NCI-H146 (cell line): ENCODE measurements around the gene CCL16.
"Not testable (repeated sequence)": the region's sequence is repeated elsewhere in the genome, so short reads cannot be mapped to it uniquely, and the experiment has no call there.

Experiments used
- DNase-seq: peaks from one replicate; lab custom pipeline; 2025; lab: John Stamatoyannopoulos, UW

The CCL16 gene, protein sequence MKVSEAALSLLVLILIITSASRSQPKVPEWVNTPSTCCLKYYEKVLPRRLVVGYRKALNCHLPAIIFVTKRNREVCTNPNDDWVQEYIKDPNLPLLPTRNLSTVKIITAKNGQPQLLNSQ

DNA sequence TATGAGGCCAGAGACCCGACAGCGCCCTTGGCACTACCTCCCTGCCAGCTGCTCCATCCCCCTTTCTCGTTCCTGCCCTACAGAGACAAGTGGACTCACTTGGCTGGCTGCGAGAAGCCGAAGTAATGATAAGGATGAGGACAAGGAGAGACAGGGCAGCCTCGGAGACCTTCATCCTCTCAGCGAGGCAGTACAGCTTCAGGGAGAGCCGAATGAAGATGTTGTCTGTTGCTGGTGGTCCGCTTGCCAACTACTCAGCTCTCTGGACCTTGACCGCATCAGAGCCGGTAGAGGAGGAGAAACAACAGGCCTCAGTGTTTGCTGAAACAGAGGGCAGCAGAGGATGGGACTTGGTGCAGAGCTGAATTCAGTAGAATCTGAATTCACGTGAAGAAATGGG lies at the start of gene CCL16:
Gene CCL16, minus strand, starts transcription at position 252 of the 400 bp plus-strand sequence. Its CDS starts 77 bp downstream, at position 175.
- no peak for DNase-seq

DNA sequence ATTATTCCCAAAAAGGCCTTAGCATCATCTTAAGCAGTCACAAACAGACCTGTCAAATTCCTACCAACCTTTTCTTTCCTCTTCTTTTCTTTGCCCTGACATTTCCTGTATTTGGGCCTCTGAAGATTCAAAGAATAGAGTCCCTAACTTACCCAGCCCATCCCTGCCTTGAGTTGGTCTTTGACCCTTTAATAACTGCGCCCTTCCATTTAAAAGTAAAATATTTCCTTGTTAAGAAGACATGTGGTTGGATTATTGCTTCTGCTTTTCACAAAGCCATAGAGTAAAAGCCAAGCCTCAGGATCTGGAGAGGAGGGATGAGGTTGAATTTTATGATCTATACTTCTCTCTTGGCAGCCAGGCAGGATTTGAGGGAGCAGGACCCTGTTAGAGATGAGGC lies 49.7 kb upstream of the CCL16 start:
- DNase-seq = no peak

DNA sequence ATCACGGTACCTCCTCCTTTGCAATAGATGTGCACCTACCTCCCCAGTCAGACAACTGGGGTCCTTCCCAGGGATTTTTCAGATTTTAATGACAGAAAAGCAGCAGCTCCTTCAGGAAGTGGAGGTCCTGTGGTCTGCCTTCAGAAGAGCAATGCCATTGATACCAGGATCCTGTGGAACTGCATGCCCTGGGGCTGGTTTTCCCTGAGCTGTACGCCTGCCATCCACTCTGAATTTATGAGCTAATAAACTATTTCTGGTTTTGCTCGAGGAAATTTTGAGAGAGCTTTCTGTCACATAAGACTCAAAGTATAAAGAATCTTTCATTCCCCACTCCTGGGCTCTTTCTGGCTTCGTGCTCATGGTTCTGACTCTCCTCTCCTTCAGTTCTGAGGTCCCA lies 46.5 kb upstream of the CCL16 start:
- DNase-seq = no peak

DNA sequence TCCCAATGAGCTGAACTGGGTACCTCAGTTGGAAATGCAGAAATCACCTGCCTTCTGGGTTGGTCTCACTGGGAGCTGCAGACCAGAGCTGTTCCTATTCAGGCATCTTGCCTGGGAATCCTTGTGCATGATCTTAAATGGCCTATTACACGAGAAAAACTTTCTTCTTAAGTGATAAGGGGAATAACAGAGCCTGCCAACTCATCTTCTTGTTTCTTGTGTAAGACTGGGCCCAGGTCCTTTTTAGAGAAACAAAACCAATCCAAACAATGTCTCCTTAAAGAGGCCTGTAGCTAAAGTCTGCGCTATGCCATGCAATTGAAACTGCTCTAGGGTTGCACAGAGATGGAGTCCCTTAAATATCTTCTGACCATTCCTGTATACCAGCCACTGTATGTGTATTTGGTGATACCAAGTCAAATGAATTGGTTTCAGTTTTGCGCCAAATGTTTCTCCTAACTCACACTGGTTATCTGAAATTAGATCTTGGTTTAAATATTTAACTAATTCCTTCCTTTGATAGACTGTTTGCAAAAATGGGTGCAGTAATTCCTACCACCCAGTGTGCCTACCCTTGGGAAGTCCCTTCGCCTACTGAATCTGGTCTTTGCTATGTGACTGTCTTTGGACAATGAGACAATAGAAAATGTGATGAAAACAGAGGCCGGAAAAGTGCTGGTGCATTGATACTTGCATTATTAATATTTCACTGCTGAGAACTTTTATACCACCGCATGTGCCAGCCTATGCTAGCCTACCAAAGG lies 43.0 kb upstream of the CCL16 start:
- DNase-seq = no peak

DNA sequence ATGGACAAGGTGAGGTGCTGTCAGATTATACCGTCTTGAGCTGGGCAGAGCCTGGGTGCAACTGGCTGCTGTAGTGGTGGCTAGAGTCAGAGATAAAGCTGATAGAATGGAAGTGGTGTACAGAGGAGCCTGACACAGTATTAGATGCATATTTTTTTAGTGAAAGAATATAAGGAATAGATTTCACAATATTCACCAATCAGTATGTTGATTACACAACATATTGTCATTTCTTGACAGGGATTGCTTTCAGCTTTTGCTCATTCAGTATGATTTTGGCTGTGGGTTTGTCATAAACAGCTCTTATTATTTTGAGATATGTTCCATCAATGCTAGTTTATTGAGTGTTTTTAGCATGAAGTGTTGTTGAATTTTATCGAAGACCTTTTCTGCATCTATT lies 38.1 kb upstream of the CCL16 start:
- no peak for DNase-seq

DNA sequence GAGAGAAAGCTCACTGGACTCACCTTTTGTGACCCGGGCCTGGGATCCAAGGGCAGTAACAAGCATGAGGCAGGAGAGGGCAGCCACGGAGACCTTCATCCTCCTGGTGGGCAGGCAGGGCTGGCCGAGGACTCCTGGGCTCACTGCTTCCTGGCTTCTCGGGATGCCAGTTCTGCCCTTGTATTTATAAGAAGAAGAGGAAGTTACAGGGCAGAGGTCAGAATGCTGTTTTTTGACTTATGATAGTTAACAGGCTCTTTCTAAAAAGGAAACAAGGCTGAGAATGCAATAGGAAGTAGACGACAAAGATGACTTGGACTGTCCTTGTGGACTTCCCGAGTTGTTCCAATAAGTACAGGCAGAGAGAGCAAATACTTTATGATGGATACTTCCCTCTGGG lies 36.5 kb upstream of the CCL16 start, which contains the start of gene CCL23:
Gene CCL23, minus strand, starts transcription at position 174 of the 400 bp plus-strand sequence. Its CDS starts 75 bp downstream, at position 99.
- no peak for DNase-seq

DNA sequence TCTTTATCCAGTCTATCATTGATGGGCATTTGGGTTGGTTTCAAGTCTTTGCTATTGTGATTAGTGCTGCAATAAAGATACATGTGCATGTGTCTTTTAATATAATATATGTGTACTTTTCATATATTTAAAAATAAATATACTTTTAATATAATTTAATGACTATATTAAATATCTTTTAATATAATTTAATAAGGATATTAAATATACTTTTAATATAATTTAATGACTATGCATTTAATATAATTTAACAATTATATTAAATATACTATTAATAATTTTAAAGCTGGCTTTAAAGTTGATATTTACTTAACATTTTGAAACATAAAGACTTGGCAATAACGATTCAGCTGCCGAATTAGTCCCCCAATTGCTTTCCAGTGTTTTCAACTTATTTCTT lies 35.3 kb upstream of the CCL16 start:
- DNase-seq = no peak

DNA sequence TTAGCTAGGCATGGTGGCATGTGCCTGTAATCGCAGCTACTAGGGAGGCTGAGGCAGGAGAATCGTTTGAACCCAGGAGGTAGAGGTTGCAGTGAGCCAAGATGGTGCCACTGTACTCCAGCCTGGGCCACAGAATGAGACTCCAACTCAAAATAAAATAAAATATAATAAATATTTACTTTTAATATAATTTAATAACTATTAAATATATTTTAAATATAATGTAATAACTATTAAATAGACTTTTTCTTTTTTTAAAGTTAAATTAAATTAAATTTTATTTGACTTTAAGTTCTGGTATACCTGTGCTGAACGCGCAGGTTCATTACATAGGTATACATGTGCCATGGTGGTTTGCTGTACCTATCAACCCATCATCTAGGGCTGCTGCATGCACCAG lies 34.6 kb upstream of the CCL16 start:
- not testable (repeated sequence) for DNase-seq

DNA sequence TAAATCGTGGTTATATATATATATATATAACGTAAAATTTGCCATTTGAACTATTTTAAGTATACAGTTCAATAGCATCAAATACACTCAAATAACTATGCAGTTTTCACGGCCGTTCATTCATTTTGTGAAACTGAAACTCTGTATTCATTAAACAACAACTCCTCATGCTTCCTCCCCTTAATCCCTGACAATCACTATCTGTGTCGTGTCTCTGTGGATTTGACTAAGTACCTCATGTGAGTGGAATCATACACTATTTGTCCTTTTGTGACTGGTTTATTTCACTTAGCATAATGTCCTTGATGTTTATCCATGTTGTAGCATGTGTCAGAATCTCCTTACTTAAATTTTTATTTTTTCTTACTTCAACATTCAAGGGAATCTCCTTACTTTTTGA lies 33.6 kb upstream of the CCL16 start:
- DNase-seq = no peak

DNA sequence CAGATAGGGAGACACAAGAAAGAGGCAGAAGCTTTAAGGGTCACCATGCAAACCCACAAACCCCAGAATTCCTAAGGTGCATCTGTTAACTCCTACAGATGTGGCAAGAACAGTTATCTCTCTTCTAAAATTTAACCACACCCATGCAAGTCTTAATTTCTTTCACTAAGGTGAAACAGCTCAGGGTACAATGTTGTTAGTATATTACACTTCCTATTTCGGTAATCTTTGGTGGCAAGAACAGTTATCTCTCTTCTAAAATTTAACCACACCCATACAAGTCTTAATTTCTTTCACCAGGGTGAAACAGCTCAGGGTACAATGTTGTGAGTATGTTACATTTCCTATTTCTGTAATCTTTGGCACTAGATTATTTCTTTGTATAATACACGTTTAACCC lies 29.9 kb upstream of the CCL16 start:
- no peak for DNase-seq

DNA sequence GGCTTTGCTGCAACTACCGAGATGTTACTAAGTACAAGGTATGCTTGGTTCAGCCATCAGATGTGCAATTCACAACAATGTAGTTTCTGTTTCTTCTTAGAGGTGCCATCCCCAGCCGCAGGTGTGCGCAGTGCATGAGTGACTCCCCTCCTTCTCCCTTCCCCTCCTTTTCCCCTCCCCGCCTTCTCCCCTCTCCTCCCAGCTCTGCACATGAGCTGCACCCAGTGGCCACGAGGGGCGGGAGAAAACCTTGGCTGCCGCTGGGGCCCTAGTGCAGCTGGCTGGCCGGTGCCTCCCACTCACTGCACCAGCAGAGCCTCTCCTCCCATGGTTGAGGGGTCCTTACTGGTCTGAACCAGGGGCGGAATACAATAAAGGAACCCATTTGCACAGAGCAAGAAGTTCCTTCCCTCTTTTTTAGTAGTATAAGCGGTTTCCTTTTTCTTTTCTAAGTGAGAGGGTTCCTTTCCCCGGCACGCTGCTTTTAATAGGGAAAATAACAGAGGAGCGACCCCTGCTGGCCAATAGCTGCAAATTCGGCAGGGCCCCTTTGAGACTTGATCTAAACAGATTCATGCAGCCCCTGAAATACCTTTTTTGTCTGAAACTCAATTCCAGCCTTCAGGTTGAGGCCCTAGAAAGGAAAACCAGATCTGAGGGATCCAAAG lies 27.8 kb upstream of the CCL16 start:
- DNase-seq = no peak

DNA sequence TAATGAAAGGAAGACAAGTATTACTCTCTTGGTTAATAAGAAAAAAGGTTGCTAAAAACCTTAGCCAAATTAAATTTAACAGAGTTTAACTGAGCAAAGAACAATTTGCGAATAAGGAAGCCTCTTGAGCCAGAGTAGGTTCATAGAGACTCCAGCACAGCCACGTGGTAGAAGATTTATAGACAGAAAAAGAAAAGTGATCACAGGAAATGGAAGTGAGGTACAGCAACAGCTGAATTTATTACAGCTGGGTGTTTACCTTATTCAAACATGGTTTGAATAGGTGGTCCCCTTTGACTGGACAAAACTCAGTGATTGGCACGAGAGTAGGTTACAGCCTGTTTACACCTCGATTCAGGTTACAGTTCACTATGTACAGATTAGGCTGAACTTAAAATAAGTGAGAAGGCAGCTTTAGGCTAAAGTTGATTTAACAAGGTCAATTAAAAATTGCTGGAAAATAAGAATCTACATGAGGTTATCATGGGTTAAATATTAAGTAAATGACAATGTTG lies 23.4 kb upstream of the CCL16 start:
- no peak for DNase-seq

DNA sequence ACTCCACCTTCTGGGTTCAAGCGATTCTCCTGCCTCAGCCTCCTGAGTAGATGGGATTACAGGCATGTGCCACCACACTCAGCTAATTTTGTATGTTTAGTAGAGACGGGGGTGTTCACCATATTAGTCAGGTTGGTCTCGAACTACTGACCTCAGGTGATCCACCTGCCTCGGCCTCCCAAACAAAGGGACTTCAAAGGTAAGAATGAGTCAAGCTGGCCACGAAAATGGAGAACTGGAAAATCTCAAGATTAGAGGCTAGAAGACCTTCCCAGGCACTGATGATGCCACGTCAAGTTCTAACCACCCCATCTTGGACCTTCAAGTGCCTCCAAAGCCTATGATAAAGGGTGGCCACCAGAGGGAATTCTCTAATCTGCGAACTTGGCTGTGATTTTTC lies 21.3 kb upstream of the CCL16 start:
- DNase-seq = no peak

DNA sequence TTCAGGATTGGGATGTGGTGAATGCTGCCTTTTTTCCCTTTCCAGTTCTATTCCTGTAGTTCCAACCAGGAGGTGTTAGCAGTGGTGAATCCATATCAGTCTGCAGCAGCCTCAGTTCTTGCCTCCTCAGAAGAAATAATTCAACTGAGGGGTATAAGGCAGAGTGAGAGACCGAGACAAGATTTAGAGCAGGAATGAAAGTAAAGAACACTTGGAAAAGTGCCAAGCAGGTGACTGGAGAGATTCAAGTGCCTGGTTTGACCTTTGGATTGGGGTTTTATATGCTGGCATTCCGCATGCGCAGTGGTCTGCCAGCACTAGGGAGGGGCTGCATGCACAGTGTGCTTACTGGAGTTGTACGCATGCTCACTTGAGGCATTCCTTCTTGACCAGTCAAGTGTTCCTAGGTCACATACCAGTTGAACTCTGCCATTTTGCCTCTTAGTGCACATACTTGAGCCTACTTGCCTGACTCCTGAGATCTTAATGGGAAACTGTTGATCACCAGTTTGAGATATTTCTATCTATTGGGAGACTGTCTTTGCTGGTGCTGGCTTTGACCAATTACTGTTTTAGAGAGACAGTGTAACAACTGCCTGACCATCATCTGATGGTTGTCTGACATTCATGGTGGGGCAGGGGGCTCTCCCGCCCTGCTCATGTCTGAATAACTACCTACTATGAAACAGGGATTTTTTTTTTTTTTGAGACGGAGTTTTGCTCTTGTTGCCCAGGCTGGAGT lies 20.7 kb upstream of the CCL16 start:
- DNase-seq = peak; percentile 4

DNA sequence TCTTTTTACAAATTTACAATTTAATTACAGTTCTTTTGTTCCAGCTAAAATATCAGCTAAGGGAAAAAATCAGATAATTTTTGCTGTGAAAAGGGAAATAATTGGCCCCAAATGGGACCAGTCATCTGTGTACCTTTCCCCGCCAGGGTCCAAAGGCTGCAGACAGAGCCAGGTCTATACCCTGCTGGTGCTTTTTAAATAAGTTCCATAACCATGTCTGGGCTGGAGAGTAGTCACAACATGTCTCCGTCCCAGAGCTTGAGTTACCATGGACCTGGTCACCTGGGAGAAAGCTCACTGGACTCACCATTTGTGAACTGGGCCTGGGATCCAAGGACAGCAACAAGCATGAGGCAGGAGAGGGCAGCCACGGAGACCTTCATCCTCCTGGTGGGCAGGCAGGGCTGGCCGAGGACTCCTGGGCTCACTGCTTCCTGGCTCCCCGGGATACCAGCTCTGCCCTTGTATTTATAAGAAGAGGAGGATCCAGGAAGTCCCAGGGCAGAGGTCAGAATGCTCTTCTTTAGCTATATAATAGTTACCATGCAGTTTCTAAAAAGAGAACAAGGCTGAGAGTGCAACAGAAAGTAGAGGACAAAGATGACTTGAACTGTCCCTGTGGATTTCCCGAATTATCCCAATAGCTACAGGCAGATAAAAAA lies 19.9 kb upstream of the CCL16 start, which contains the start of gene CCL15:
Gene CCL15, minus strand, starts transcription at position 444 of the 662 bp plus-strand sequence. Its CDS starts 61 bp downstream, at position 383.
- no peak for DNase-seq

DNA sequence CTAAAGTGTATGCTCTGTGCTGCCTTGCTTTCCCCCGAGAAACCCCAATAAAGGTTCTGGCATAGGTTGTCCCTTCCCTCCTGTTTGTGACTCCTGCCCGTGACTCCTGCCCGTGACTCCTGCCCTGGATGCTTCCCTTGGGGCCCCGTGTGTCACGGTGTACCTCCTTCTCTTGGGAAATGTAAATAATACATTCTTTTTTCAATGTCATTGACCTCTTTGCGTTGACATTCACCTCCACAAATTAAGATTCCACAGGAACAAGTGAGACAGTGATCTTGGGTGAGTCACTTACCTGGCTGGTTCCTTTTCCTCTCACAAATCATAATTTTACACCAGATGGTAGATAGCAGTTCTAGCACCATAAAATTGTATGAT lies 19.4 kb upstream of the CCL16 start:
- no peak for DNase-seq

DNA sequence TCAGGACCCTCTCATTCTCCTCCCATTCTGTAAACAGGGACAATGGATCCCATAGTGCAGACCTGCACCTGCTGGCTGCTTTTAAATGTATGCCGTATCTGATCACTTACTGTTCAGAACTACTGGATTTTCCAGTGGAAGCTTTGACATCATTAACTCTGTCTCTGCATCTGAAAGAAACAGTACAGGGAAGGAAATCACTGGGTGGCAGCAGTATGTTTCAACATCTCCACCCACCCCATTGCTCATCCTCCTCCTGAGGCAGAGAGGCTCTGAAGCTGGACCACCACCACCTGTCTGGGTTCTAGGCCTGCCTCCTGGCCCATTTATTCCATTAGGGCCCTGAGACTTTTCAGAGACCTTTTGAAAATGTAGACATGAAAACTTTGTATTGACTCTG lies 17.5 kb upstream of the CCL16 start:
- DNase-seq = no peak

DNA sequence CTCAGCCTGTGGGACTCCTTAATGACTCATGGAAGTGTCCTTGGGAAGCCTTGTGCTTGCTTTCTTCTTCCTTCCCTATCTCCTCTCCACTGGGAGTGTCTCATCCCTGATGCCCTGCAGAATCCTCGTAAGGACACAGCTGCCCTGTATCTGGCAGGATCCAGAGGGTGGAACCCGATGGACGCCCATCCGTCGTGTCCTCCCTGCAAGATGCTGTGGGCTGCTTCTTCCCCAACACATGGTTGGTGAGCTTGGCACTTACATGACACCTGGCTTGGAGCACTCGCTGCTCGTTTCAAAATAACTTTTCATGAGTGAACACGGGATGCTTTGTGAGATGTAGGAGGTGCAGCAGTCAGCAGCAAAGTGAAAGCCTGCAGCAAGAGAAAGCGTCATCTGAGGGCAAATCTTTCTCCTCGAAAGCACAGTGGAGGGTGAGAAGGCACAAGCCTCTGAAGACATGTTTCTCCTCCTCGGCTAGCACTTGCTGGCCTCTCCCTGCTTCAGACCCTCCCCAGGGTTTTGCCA lies 16.8 kb upstream of the CCL16 start:
- DNase-seq = no peak

DNA sequence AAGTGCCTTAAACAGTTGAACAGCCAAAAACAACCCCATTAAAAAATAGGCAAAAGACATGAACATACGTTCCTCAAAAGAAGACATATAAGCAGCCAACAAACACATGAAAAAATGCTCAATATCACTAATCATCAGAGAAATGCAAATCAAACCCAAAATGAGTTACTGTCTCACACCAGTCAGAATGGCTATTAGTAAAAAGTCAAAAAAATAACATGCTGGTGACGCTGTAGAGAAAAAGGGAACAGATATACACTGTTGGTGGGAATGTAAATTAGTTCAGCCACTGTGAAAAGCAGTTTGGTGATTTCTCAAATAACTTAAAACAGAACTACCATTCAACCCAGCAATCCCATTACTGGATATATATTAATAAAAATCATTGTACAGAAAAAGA lies 14.0 kb upstream of the CCL16 start:
- DNase-seq = not testable (repeated sequence)

DNA sequence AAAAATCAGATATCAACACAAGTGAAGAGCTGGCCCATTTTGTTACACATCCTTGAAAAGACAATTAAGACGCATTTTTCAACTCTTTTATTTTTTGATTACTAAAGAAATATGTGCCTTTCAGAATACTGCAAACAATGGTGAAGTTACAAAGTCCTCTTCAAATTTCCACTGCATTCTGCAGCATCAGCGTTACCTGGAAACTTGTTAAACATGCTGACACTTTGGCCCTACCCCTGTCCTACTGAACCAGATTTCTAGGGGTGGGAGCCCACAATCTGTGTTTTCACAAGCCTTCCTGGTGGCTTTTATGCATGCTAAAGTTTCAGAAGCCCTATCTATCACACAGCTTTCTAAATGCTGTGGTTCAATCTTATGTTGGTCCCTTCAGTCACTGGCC lies 9.8 kb upstream of the CCL16 start:
- no peak for DNase-seq

DNA sequence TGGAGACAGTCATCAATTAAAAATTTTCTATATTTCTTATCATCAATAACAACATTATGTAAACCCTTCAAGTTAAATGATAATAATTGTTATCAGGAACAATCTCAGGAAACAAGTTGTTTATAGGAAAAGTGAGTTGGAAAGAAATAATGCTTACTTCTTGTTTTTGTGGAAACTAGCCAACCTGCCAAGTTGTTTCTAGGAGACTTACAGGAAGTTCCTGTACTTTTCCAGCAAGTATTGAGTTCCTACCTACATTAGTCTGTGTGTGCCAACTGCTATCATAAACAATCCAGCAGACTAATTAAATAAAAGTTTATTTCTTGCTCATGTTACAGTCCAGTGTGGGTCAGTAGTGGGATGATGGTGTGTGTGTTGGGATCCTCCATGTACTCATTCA lies 6.9 kb upstream of the CCL16 start:
- DNase-seq = no peak

DNA sequence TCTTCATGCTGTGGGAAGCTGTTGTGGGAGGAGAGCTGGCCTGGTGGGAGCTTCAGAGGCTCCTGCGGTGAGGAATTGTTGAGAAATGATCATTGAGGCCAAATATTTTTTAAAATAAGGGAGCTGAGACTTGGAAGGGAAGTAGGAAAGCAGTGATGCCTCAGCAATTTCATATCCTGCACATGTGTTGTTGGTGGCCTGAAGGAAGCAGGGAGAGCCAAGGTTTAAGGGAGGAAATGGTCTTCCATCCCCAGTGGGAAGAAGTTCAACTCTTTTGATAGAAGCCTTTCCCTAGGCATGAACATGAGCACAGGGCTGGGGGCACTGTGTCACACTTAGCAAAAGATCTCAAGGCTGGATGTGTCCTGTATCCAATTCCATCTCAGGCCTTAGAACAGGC lies 5.3 kb upstream of the CCL16 start, which contains the start of gene CCL14:
Gene CCL14, minus strand, starts transcription at position 87 of the 400 bp plus-strand sequence. Its CDS starts 80 bp downstream, at position 7.
- no peak for DNase-seq
